HCT116 (cell line): Measurements from ENCODE around the gene BMP2. TPM values are rescaled to one million over a fixed set of nuclear protein-coding genes. Genes with fewer than 3 reads are reported as not detected.

Experiments used
- ATAC-seq: fragments of 200-7000 bp; cut with Tn5 transposase; 2 replicates; pipeline ENCODE4 v1.9.1; 2020; ENCODE audit warnings: mild to moderate bottlenecking, moderate library complexity
- BruUV-seq: library from RNA; stranded (reverse); fragments of 400-500 nt; replicated peaks from 2 replicates; lab custom pipeline; 2021; lab: Mats Ljungman, UMichigan
- CTCF ChIA-PET: fragments of 300-600 bp; sonication (Branson Sonifier 250); formaldehyde crosslinking; loops from one replicate; lab custom pipeline; 2021; ENCODE audit warnings: antibody characterized with exemption; lab: Charles Lee
- POLR2A ChIA-PET: fragments of 300-600, 350-600 bp; sonication (Branson Sonifier 250); formaldehyde crosslinking; loops from one replicate; lab custom pipeline; 2021; ENCODE audit warnings: antibody characterized with exemption; lab: Charles Lee
- RAD21 ChIA-PET, 2 experiments: fragments of 300-600 bp; sonication (Branson Sonifier 250); formaldehyde crosslinking; loops; one replicate each; lab custom pipeline; 2023; ENCODE audit warnings: low total read pairs in 2 of 2; ENCODE audit not compliant: uncharacterized antibody in 2 of 2, unreplicated experiment in 2 of 2, low non-redundant PET in 1 of 2; lab: Charles Lee
- DNase-seq: peaks from one replicate; pipeline ENCODE4 v3.0.0-alpha.2; 2010; ENCODE audit warnings: low read depth, low spot score
- H2AFZ ChIP-seq: fragments of 200-600 bp; shearing (Covaris generic), sonication (generic); 2 replicates; pipeline ENCODE4 v1.6.1; 2017; ENCODE audit warnings: low read depth, mixed run types, mixed read lengths, antibody characterized with exemption, low read length; ENCODE audit not compliant: poor library complexity, severe bottlenecking
- H3K27ac ChIP-seq: 2 replicates; pipeline ENCODE4 v1.5.1; 2012; ENCODE audit warnings: low read depth, low read length
- H3K27me3 ChIP-seq: fragments of 200-600 bp; sonication (generic); 2 replicates; pipeline ENCODE4 v1.6.1; 2016; ENCODE audit warnings: mixed run types, low read length, mixed read lengths; ENCODE audit not compliant: insufficient read depth
- H3K36me3 ChIP-seq, 2 experiments: fragments of 200-500 bp in 1 of 2; fragments of 200-600 bp in 1 of 2; sonication (Bioruptor generic) in 1 of 2; sonication (generic) in 1 of 2; 2 replicates each; pipeline versions ENCODE4 v1.5.1 to v1.6.1; 2014 to 2016; ENCODE audit warnings: low read length in 2 of 2, inconsistent platforms in 1 of 2, mixed read lengths in 1 of 2, mixed run types in 1 of 2; ENCODE audit not compliant: insufficient read depth in 2 of 2, control insufficient read depth in 1 of 2
- H3K4me1 ChIP-seq, 2 experiments: fragments of 200-600 bp in 1 of 2; sonication (generic) in 1 of 2; 2 replicates each; pipeline versions ENCODE4 v1.5.1 to v1.6.1; 2012 to 2017; ENCODE audit warnings: low read length in 2 of 2, inconsistent platforms in 1 of 2, mild to moderate bottlenecking in 1 of 2, mixed read lengths in 1 of 2, mixed run types in 1 of 2, moderate library complexity in 1 of 2; ENCODE audit not compliant: insufficient read depth in 2 of 2, control insufficient read depth in 1 of 2
- H3K4me2 ChIP-seq: fragments of 200-600 bp; sonication (generic); 2 replicates; pipeline ENCODE4 v1.6.1; 2017; ENCODE audit warnings: mixed run types, low read length, mixed read lengths
- H3K4me3 ChIP-seq, 2 experiments: fragments of 200-600 bp in 1 of 2; sonication (generic) in 1 of 2; replicated peaks in 1 of 2; 2 replicates each; pipeline ENCODE4 v1.5.1; 2011 to 2016; ENCODE audit warnings: low read length in 2 of 2, control low read depth in 1 of 2, low read depth in 1 of 2, mild to moderate bottlenecking in 1 of 2, mixed read lengths in 1 of 2, mixed run types in 1 of 2
- H3K79me2 ChIP-seq: fragments of 200-600 bp; sonication (generic); 2 replicates; pipeline ENCODE4 v1.6.1; 2017; ENCODE audit warnings: mild to moderate bottlenecking, mixed run types, low read length, moderate library complexity, mixed read lengths; ENCODE audit not compliant: insufficient read depth
- H3K9ac ChIP-seq: fragments of 200-600 bp; sonication (generic); 2 replicates; pipeline ENCODE4 v1.6.1; 2016; ENCODE audit warnings: low read length, mixed read lengths
- H3K9me2 ChIP-seq: fragments of 200-600 bp; sonication (generic), shearing (Covaris generic); 2 replicates; pipeline ENCODE4 v1.6.1; 2017; ENCODE audit warnings: mixed run types, mild to moderate bottlenecking, moderate library complexity; ENCODE audit not compliant: insufficient read depth
- H3K9me3 ChIP-seq, 2 experiments: fragments of 200-500 bp in 1 of 2; fragments of 200-600 bp in 1 of 2; sonication (Bioruptor generic) in 1 of 2; sonication (generic) in 1 of 2; 2 replicates each; pipeline ENCODE4 v1.6.1; 2014 to 2017; ENCODE audit warnings: low read length in 2 of 2, mixed read lengths in 2 of 2, inconsistent platforms in 1 of 2, low read depth in 1 of 2, mild to moderate bottlenecking in 1 of 2, mixed run types in 1 of 2, moderate library complexity in 1 of 2; ENCODE audit not compliant: control insufficient read depth in 1 of 2, insufficient read depth in 1 of 2
- H4K20me1 ChIP-seq: fragments of 200-600 bp; sonication (generic), shearing (Covaris generic); 2 replicates; pipeline ENCODE4 v1.6.1; 2017; ENCODE audit warnings: mixed run types, mild to moderate bottlenecking, moderate library complexity; ENCODE audit not compliant: insufficient read depth
- CEBPB ChIP-seq: IDR thresholded peaks from 2 replicates; pipeline ENCODE4 v1.6.1; 2012; ENCODE audit warnings: low read depth
- CTCF ChIP-seq, 3 experiments: fragments of 200-600 bp in 1 of 3; sonication (generic) in 1 of 3; IDR thresholded peaks in 2 of 3; conservative IDR thresholded peaks in 1 of 3; 2 replicates each; pipeline ENCODE4 v1.5.1; 2012 to 2017; ENCODE audit warnings: low read depth in 2 of 3, low read length in 2 of 3, antibody characterized with exemption in 1 of 3, borderline replicate concordance in 1 of 3, control low read depth in 1 of 3, mild to moderate bottlenecking in 1 of 3, mixed read lengths in 1 of 3, mixed run types in 1 of 3, moderate library complexity in 1 of 3; ENCODE audit not compliant: insufficient read depth in 1 of 3
- EGR1 ChIP-seq: IDR thresholded peaks from 2 replicates; pipeline ENCODE4 v1.6.1; 2012; ENCODE audit warnings: low read depth
- ELF1 ChIP-seq: IDR thresholded peaks from 2 replicates; pipeline ENCODE4 v1.6.1; 2012; ENCODE audit warnings: low read depth, borderline replicate concordance
- EZH2 ChIP-seq: fragments of 200-600 bp; sonication (generic); IDR thresholded peaks from 2 replicates; pipeline ENCODE4 v1.6.1; 2017; ENCODE audit warnings: antibody characterized with exemption, mixed run types
- EZH2phosphoT487 ChIP-seq: fragments of 200-600 bp; IDR thresholded peaks from 2 replicates; pipeline ENCODE4 v1.6.1; 2018; ENCODE audit warnings: antibody characterized with exemption, borderline replicate concordance
- FOSL1 ChIP-seq: IDR thresholded peaks from 2 replicates; pipeline ENCODE4 v1.6.1; 2012; ENCODE audit warnings: low read depth
- MAX ChIP-seq: IDR thresholded peaks from 2 replicates; pipeline ENCODE4 v1.6.1; 2012
- REST ChIP-seq: IDR thresholded peaks from 2 replicates; pipeline ENCODE4 v1.6.1; 2012; ENCODE audit warnings: low read depth
- SIN3A ChIP-seq: IDR thresholded peaks from 2 replicates; pipeline ENCODE4 v1.6.1; 2012; ENCODE audit warnings: low read depth
- SP1 ChIP-seq: IDR thresholded peaks from 2 replicates; pipeline ENCODE4 v1.6.1; 2012; ENCODE audit warnings: low read depth
- SRF ChIP-seq: IDR thresholded peaks from 2 replicates; pipeline ENCODE4 v1.6.1; 2012; ENCODE audit warnings: low read depth
- TCF7L2 ChIP-seq: IDR thresholded peaks from 2 replicates; pipeline ENCODE4 v1.7.0; 2011; ENCODE audit warnings: borderline replicate concordance, inconsistent platforms; ENCODE audit not compliant: insufficient read depth, insufficient read length; ENCODE audit errors: extremely low read depth
- ZFX ChIP-seq: fragments of 450-650 bp; IDR thresholded peaks from 2 replicates; pipeline ENCODE4 v1.6.1; 2017
- intact Hi-C: fragments of 100-400 bp; cut with micrococcal nuclease; formaldehyde crosslinking; loops from 2 replicates; pipeline ENCODE4 v1.10.0; 2022
- total RNA-seq: library from RNA; stranded (reverse); gene quantifications from one replicate; pipeline ENCODE4 v1.2.1, GENCODE V29; 2021; ENCODE audit not compliant: unreplicated experiment

The BMP2 gene
- total RNA-seq, 1 experiment from 2014 or later = 0.15 TPM

GRCh38 chr20:6718662-6719368 is 48.7 kb upstream of the BMP2 start:
- ATAC-seq (no peak), DNase-seq (no peak)
- Histone ChIP-seq H3K9me3 (peaks cover 5 to 27% of the 10 kb centered on the region in 2 experiments; a peak in 2 of 4 replicates), H3K27ac (no peak overlapping the region), H3K9ac (no peak overlapping the region), H3K4me2 (no peak overlapping the region), H3K27me3 (no peaks in the 10 kb centered on the region), H3K4me3 (no peak overlapping the region), H4K20me1 (no peaks in the 10 kb centered on the region), H3K9me2 (no peaks in the 10 kb centered on the region), H3K79me2 (no peaks in the 10 kb centered on the region), H2AFZ (no peak overlapping the region), H3K36me3 (no peaks in the 10 kb centered on the region), H3K4me1 (no peaks in the 10 kb centered on the region)
- intact Hi-C loops = no loop called here
- TF ChIP-seq ELF1 (no peak), REST (no peak), FOSL1 (no peak), SRF (no peak), ZFX (no peak), CTCF (IDR thresholded peaks at IDR 0.05 in 2 of 3, conservative IDR thresholded peaks at IDR 0.05 in 1 of 3; ENCODE audit: borderline replicate concordance in 1 of 3, insufficient read depth in 1 of 3, low read depth in 2 of 3, low read length in 2 of 3) (no peak), SP1 (no peak), CEBPB (no peak), EGR1 (no peak), TCF7L2 (no peak), SIN3A (no peak), MAX (no peak), EZH2phosphoT487 (no peak), EZH2 (no peak)
- RAD21 ChIA-PET = no interaction called here
- CTCF ChIA-PET = no interaction called here
- POLR2A ChIA-PET = no interaction called here
- BruUV-seq = no TSS peak
